ACHN (cell line): ENCODE data around the gene RAB11FIP3.
"Not testable (repeated sequence)": the region's sequence is repeated elsewhere in the genome, so short reads cannot be mapped to it uniquely, and the experiment has no call there.

Experiments
- DNase-seq: peaks from one replicate; pipeline ENCODE4 v3.0.0-alpha.2; 2015
- in situ Hi-C: cut with HindIII; loops from 2 replicates; pipeline ENCODE4 v1.10.0; 2017; ENCODE audit warnings: low sequenced_read_pairs, low pct_ligation_motif_present, low pct_unique_long_range_greater_than_20kb

RAB11FIP3 gene

DNA sequence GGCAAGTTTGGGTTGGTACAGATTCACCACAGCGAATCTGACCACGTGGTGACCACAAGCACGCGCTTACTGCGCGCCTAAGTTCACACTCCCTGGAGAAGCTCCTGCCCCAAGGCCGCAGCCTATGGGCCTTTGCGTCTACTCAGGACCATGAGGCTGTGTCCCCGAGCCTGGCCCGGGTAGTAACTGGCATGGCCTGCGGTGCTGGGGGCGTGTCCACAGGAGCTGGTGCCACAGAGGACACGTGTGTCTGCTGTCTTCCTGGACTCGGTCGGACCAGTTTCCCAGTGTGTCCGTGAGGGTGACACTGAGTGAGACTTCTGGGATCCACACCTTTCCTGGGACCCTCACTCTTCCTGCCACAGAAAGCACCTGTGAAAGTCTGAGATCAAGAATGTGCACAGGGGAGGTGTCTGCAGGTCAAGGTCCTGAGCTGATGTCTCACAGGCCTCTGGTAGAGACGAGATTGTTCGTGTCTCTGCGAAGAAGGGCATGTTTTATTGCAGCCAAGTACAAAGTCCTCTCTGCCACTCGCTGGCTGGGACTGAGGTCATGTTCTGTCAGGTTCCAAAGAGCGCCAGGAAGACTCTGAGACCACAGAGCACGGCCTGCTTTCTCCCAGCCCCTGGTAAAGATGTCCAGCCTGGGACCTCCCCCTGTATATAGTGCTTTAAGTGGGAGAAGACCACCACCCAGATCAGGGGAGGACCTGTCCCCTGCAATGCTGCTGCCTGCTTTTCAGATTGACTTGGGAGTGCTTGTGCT lies 76.9 kb downstream of the RAB11FIP3 start:
- in situ Hi-C loops: no loop called here
- DNase-seq: no peak

DNA sequence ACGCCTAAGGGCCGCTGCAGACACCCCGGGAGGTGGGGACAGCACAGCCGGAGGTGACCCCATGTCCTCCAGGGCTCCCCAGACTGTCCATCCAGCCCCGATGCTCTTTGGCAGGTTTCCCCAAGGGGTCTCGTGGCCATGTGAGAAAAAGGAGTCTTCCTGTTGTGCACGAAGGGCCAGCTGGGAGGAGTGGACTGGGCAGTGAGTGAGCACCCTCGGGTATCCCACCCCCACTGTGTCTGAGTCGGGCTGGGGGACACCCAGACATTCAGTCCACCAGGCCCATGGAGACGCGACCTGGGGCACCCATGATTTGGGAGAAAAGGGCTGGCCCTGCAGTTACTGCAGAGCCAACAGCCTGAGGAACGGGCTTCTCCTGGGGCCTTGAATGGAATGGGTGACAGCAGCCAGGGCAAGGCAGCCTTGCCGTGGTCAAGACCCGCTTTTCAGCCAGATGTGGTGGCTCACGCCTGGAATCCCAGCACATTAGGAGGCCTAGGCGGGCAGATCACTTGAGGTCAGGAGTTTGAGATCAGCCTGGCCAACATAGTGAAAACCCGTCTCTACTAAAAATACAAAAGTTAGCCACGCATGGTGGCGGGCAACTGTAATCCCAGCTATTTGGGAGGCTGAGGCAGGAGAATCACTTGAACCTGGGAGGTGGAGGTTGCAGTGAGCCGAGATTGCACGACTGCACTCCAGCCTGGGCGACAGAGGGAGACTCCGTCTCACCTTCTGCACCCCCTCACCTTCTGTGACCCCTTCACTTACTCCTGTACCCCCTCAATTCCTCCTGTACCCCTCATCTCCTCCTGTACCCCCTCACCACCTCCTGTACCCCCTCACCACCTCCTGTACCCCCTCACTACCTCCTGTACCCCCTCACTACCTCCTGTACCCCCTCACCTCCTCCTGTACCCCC lies 78.0 kb downstream of the RAB11FIP3 start:
- in situ Hi-C loops: no loop called here
- DNase-seq: no peak

DNA sequence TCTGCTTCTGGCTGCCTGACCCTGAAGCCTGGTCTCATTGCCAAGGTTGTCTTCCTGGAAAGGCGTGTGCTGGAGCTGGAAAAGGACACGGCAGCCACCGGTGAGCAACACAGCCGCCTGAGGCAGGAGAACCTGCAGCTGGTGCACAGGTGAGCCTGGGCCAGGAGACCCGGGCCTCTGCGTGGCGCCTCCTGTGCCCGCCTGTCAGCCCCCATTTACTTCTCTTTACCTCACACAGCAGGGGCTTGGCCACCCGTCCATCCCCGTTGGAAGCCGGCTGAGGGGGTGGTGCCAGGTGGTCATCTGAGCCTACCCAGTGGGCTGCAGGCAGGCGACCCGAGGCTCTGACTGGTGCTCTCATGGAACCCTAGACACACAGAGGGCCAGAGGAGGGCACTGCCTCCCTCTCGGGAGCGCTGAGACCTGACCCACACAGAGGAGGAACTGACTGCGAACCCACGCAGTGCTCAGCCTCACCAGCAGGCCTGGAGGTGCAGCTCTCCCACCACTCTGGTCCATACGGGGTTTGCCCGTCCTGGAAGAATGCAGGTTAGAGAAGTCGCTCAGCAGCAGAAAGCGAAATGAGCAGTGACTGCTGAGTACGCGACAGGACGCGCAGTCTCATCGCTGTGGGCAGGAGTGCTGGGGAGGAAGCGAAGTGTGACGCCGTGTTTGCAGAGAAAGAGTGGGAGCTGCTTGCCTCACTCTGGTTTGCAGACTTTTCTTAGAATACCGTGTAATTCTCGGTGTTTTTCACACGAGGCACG lies 80.2 kb downstream of the RAB11FIP3 start:
- in situ Hi-C loops: no loop called here
- no peak for DNase-seq

DNA sequence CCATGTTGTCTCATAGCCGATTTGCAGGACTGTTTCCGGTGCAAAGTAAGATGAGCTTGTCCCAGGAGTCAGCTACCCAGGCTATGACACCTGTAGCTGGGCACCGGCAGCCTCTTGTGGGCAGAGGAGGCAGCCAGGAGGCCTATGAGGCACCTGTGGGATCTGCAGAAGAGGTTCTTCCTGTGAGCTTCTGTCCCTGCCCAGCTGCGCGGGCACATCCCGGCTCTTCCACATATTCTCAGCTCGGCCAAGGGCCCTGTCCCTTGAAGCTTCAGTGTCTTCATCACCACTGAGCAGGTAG lies 80.7 kb downstream of the RAB11FIP3 start:
- no peak for DNase-seq
- in situ Hi-C loops: no loop called here

DNA sequence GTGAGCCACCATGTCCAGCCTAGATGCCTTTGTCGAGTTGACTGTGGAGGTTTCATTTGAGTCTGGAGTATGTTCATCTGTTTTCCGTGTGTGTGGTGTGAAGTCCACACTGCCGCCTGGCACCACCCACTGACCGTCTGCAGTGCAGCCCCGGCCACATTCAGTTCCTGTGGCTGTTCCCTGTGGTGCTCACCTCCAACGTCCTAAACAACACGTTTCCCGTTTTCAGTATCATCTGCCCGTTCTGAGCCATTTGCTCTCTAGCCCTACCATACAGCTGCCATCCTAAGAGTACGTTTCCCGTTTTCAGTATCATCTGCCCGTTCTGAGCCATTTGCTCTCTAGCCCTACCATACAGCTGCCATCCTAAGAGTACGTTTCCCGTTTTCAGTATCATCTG lies 82.1 kb downstream of the RAB11FIP3 start:
- DNase-seq, in situ Hi-C loops: not testable (repeated sequence)

DNA sequence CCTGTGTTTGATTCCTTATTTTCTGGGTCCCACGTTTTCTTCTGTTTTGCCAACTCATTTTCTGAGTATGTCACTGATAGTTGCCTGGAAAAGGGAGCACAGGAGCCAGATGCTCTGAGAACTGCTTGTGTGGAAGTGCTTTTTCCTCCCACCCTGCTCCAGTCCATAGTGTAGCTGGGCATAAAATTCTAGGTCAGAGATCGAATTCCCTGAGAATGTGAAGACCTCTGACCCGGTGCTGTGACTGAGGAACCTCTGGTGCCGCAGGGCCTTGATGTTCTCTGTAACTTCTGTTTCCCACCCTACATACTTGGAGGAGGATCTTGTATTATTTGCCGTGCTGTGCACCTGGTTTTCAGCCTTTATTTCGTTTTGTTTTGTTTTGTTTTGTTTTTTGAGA lies 82.5 kb downstream of the RAB11FIP3 start:
- in situ Hi-C loops: no loop called here
- DNase-seq: no peak

DNA sequence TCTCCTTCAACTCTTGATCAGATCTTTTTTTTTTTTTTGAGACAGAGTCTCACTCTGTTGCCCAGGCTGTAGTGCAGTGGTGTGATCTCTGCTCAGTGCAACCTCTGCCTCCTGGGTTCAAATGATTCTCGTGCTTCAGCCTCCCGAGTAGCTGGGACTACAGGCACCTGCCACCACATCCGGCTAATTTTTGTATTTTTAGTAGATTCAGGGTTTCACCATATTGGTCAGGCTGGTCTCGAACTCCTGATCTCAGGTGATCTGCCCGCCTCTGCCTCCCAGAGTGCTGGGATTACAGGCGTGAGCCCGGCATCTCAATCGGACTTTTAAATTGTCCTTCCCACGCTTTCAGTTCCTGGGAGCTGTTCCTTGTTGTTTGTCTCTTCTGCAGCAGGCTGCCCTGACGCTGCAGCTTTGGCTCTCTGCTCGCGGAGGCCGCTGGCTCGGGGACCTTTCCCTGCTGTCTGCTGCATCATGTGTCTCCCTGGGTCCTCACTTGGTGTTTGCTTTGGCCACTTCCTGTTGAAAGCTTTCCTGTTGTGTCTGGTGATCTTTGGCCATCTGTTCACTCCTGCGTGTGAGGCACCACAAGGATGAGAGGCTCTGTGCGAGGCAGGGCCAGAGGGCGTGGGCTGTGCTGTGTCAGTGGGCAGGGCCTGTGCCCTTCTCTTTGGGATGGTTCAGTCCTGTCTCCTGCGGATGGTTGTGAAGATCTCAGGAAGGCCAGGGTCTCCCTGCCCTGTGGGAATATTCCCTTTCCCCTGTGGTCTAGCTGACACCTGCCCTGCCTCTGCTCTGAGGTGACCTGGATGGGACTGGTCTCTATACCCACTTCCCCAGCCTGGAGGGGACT lies 83.7 kb downstream of the RAB11FIP3 start:
- DNase-seq: no peak
- in situ Hi-C loops: no loop called here

DNA sequence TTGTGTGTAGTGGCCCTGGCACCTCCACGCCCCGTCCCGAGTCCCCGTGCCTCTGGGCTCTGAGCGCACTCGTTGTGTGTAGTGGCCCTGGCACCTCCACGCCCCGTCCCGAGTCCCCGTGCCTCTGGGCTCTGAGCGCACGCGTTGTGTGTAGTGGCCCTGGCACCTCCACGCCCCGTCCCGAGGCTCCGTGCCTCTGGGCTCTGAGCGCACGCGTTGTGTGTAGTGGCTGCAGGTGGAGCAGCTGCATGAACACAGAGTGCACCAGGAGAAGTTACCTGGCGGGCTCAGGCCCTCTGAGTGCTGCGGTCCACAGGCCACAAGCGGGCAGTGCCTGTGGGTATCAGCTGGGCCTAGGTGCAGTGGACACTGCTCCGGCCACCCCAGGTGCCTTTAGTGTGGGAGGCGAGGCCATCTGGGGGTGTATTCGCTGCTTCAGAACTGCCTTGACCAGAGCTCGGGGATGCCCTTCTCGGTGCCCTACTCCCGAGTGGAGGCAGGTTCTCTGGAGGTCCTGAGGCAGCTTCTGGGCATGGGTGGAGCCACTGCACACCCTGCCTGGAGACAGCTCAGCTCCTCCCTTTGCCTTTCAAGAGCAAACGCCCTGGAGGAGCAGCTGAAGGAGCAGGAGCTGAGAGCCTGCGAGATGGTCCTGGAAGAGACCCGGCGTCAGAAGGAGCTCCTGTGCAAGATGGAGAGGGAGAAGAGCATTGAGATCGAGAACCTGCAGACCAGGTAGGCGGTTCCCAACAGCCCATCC lies 84.8 kb downstream of the RAB11FIP3 start:
- in situ Hi-C loops: no loop called here
- no peak for DNase-seq

DNA sequence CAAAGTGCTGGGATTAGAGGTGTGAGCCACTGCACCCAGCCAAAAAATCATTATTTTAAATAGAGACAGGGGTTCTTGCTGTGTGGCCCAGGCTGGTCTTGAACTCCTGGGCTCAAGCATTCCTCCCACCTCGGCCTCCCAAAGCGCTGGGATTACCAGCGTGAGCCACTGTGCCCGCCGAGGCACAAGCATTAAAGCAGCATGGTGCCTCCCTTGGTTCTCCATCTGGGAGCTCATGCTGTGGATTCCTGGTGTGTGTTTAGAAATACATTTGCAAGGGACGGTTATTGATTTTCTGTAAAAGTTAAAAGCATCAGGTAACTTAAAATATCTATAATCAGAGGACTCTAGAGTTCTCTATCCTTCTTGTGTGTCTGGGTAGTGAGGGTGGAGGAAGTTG lies 87.4 kb downstream of the RAB11FIP3 start:
- no peak for DNase-seq
- in situ Hi-C loops: no loop called here

DNA sequence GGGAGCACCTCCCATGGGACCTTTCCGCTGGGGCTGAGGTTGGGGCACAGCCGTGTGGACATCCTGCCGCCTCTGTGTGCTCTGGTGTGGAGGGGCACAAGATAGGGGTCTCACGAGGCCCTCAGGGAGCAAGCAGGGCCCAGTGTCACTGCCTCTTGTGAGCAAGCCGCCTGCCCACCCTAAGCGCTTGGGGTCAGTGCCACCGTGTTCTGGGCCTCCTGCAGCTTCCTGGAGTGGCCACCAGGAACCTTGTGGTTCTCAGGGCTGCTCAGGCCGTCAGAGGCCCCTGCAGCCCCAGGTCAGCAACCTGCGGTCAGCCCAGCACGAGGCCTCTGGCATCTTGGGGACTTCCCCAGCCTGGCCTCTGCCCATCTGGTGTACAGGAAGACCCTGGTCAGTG lies 88.5 kb downstream of the RAB11FIP3 start:
- in situ Hi-C loops: no loop called here
- no peak for DNase-seq

DNA sequence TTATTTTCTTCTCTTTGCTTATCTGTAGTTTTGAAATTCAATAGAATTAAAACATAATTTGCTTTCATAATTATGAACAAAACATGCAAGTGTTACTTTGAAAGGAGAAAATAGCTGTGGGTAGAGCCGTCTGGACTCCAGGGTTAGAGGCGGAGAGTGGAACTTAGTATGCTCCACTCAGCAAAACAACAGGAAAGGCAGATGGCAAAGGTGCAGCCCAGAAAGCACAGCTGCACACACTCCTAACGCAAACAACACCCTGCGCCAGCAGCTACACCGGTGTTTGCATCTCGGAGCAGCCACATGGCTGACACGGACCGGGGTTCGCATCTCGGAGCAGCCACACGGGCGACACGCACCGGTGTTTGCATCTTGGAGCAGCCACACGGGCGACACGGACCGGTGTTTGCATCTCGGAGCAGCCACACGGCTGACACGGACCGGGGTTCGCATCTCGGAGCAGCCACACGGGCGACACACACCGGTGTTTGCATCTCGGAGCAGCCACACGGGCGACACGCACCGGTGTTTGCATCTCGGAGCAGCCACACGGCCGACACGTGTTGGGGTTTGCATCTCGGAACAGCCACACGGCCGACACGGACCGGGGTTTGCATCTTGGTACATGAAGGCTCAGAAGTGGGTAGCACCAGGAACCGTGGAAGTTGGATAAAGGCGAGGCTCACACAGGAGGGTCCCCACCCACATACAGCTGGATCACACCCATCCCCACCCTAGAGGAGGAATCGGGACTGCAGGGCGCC lies 89.9 kb downstream of the RAB11FIP3 start:
- in situ Hi-C loops: no loop called here
- no peak for DNase-seq

DNA sequence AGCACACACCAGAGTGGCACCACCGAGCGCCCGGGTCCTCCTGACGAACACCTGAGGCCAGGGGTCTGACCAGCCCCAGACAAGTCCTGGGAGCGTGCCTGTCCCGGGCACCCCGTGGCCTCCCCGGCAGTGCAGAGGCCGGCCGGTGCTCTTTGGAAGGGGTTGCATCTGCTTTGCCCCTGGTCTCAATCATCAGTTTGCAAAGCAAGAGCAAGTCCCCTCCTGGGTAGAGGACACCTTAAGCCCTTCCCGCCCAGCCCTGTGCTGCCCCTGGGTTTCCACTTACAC lies 90.4 kb downstream of the RAB11FIP3 start:
- no peak for DNase-seq
- in situ Hi-C loops: no loop called here

DNA sequence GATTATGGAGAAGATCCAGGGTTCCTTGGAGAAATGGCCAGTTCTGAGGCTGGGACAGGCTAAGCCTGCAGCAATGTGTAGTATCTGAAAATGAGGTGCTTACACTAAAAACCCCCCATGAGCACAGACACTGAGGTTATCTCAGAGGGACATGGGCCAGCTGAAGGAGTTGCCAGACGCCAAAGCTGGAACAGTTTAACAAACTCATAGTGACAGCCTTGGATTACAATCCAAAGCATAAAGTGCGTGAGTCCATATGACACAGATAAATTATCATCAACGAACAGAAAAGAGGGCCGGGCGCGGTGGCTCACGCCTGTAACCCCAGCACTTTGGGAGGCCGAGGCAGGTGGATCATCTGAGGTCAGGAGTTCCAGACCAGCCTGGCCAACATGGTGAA lies 90.9 kb downstream of the RAB11FIP3 start:
- in situ Hi-C loops: no loop called here
- DNase-seq: no peak

DNA sequence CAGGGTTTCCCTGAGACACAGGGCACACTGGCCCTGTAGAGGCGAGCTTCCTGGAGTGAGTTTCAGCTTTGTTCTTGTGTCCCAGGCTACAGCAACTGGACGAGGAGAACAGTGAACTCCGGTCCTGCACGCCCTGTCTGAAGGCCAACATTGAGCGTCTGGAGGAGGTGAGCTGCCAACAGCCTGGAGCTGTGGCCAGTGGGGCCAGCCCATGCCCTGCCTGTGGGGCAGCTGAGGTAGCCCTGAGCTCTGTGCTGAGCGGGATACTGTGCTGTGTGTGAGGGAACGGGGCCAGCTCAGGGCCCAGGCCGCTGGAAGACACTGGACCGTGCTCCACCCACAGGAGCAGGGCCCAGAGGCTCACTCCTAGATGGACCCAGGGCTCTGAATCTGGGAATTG lies 93.4 kb downstream of the RAB11FIP3 start:
- DNase-seq: no peak
- in situ Hi-C loops: no loop called here

DNA sequence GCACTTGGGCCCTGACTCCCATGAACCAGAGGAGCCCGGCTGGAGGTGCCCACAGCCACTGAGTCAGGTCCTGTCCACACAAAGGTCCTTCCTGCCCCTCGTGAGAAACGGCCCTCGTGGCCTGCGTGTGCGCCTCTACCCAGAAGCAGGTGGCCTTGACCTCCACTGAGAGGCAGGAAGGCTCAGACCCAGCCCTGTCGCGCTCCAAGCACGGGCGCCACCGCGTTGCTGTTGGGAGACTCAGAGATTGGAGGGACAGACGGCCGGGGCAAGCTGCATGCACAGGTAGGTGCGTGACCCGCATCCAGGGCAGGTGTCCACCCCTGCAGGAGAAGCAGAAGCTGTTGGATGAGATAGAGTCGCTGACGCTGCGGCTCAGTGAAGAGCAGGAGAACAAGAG lies 94.0 kb downstream of the RAB11FIP3 start:
- no peak for DNase-seq
- in situ Hi-C loops: no loop called here

DNA sequence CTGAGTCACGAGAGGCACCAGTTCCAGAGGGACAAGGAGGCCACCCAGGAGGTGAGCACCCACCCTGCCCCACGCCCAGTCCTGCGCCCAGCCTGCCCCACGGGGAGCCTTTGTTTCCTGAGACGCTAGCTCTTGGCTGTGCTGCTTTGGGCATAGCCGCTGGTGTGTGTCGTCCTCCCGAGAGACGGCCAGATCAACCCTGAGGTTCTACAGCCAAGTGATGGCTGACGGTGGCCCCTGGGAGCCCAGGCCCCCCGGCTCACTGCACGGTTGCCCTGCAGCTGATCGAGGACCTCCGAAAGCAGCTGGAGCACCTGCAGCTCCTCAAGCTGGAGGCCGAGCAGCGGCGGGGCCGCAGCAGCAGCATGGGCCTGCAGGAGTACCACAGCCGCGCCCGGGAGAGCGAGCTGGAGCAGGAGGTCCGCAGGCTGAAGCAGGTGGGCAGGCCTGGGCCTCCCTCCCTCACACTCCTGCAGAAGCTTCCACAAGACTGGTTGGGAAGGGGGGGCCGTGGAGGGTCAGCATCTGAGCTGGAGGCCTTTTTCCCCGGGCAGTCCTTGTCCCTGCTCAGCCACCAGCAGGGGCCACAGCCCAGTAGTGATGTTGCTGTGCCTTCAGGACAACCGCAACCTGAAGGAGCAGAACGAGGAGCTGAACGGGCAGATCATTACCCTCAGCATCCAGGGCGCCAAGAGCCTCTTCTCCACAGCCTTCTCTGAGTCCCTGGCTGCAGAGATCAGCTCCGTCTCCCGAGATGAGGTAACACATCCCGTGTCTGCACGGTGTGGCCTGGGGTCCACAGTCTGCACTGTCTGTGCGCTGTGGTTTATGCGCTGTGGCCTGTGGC lies 94.6 kb downstream of the RAB11FIP3 start:
- DNase-seq: no peak
- in situ Hi-C loops: no loop called here

DNA sequence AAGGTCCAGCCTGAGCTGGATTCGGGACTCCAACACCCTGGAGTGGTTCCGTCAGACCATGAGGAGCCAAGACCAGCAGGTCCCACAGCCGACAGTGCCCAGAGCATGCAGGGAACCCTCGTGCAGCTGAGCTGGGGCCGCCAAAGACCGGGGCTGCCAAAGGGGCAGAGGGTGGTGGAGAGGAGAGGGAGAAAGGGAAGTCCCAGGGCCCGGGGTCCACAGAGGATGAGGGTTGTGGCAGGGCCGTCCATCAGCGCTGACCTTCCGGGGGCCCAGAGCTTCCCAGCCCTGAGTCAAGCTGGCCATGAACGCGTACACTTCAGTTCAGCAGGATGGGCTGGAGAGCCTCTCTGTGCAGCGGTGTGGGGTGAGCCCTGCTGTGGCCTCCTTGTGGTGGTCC lies 95.4 kb downstream of the RAB11FIP3 start:
- in situ Hi-C loops: no loop called here
- no peak for DNase-seq
